HTERT RPE-1 (cell line): ENCODE measurements around the gene CDK11A.
"Not testable (repeated sequence)": the region's sequence is repeated elsewhere in the genome, so short reads cannot be mapped to it uniquely, and the experiment has no call there.

ENCODE experiments used
- in situ Hi-C: fragments of 300-500 bp; cut with MboI; formaldehyde crosslinking; loops from 4 replicates; pipeline ENCODE4 v1.14.3; 2020; ENCODE audit warnings: low sequenced_read_pairs

Gene CDK11A

DNA sequence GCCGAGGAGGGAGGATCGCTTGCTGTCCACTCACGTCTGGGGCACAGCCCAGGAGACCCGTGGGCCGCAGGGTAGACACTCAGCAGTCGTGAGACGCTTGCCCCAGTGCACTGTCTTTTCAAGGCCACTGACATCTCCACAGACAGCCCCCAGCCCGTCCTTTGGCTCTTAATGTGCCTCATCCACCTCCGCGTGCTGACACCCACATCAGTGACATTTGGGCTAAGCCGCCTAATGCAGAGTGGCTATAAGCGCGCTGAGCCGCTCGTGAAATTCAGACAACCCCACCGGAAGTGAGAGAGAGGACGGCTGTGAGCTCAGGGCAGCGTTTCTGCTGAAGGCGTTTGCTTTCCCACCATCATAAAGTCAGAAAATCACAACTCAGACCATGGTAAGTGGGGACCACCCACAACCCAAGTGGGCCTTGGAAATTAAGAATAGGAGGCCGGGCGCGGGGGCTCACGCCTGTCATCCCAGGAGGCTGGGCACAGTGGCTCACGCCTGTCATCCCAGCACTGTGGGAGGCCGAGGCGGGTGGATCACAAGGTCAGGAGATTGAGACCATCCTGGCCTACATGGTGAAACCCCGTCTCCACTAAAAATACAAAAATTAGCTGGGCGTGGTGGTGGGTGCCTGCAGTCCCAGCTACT, 40.0 kb downstream of the CDK11A start:
- in situ Hi-C loops: no loop called here

DNA sequence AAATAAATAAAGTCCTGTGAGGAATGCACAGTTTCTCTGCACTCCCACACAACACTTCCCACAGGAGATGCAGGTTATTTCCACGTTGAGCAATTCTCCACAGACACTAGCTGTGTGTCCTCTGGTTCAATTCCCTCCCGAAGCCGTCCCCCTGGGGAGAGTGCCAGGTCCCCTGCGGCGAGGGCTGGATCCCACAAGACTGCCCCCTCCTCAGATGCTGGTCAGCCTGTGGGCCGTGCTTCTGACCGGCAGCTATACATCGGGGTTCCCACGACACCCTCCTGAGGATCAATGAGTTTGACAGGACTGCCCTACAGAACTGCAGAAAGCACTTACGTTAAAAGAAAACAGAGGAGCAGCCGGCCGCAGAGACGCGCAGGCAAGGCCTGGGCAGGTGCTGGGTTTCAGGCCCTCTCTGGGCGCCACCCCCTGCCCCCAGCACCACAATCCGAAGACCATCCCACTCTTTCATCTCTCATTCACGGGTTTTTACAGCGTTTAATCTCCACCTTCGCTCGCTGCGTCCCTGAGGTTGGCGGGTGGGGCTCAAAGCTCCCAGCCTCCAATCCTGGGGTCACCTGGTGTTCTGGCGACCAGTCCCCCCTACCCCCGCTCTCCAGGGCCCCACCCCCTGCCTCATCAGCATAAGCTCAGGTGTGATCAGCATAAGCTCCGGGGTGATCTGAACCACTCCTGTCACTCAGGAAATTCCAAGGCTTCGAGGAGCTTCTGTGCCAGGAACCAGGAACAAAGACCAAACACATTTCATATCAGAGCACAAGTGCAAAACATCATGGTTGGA, 40.9 kb downstream of the CDK11A start:
- in situ Hi-C loops: no loop called here

- in situ Hi-C loops: no loop called here
Measured at GRCh38 chr1:1680912-1681273, 43.3 kb downstream of the CDK11A start.

- in situ Hi-C loops: no loop called here
Measured at GRCh38 chr1:1680031-1680911, 43.9 kb downstream of the CDK11A start.

DNA sequence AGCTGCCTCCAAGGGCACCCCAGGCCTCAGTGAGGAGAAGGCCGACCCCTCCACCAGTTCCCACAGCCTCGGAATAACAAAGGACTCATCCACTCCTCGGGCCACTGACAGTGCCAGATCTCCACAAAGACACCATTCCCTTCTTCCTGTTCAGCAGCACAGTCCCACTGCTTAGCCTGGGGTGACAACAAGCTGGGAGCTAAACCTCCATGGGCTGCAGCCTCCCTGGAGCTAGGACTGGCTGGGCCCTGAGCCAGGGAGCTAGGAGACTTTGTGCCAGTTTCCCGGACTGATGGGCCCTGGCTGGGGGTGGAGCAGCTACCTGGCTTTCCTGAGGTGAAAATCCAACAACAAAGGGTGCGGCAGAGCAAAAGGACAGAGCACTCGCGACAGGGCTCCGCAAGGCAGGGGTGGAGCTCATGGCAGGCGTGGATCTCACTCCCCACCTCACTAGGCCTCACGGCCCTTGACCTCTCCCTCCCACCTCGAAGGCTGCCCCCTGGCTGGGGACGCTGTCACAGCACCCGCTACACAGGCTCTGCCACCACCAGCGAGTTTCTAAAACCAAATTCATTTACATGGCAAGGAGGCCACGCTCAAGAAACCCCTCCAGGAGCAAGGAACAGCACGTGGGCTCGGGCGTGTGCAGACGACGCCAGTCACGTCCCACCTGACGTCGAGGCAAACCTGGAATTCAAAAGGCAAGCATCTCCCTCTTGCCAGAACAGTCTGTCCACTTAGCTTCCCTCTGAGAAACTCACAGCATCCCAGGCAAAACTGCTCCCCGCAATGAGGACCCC, 45.4 kb downstream of the CDK11A start:
- in situ Hi-C loops: no loop called here

GRCh38 chr1:1677718-1678580, 46.2 kb downstream of the CDK11A start:
- in situ Hi-C loops: no loop called here

DNA sequence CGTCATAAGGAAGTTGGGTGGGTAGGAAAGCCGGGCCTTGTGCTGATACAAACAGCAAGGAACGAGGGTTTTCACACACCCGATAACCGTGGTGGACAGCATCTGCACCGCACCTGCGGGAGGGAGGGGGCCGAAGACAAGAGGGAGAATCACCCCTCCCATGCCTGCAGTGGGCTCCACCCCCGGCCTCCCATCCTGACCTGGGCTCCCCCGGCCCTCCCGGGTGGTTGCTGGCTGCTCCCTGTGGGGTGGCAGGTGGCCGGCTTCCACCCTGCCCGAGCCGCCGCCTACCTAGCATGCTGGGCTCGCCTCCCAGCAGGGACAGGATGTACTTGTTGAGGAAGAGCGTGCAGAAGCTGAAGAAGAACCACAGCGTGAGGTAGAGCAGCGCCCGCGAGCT, 48.1 kb downstream of the CDK11A start:
- in situ Hi-C loops: not testable (repeated sequence)

- in situ Hi-C loops: not testable (repeated sequence)
Measured at GRCh38 chr1:1675218-1675617, 48.9 kb downstream of the CDK11A start.

- in situ Hi-C loops: not testable (repeated sequence)
Measured at GRCh38 chr1:1674806-1675205, 49.4 kb downstream of the CDK11A start.

- in situ Hi-C loops: no loop called here
Measured at GRCh38 chr1:1672181-1672965, 51.8 kb downstream of the CDK11A start.

- in situ Hi-C loops: no loop called here
Measured at GRCh38 chr1:1671365-1672119, 52.6 kb downstream of the CDK11A start.

DNA sequence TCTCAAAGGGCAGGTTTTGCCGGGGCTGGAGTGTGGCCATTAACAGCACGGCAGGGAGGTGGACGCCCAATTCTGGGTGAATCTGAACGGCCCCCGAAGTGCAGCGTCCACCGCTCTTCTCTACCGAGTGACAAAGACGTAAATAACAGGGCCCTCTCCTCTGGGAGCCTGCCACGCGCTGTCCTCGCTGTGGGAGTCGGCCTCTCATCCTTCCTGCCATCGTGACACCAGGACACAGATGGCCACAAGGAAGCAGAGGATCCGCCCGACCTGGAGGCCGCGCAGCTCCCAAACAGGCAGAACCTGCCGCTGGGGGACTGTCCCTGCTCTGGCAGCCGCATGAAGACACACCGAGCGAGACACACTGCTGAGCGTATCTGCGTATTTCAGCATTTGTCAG, 53.3 kb downstream of the CDK11A start:
- in situ Hi-C loops: no loop called here

DNA sequence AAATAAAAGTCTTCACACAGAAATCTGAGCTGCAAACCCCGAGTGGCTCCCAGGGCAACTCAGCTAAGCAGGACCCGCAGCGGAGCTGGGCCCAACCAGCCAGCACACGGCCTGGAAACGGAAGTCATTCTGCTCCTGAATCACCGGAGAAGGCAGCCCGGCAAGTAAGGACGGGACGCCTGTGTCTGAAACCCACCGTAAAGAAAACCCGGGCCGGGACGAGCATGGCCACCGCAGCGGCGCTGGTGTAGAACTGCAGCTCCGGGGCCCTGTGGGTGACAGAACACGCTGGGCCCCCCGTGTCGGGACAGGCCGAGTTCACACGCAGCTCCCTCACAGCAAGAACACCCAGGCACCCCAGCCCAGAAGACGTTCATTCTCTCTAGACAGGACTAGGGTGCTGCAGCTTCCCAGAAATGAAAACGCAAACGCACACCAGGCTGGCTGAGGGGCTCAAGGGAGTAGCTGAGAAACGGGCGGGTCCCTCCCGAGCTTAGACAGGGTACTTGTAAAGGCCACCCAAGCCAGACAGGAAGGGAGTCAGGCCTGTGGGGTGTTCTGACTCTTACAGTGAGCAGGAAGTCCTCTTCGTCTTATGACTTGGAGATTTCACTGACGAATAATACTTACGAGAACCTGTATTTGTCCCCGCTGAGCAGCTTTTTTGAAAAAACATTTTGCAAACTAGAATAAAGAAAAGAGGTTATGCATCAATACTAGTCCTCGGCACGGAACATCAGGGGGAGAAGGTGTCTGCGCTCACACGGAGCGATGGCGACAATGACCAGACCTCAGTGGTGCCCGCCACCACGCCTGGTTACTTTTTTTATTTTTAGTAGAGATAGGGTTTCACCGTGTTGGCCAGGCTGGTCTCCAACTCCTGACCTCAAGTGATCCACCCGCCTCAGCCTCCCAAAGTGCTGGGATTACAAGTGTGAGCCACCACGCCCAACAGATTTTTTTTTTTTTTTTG, 54.4 kb downstream of the CDK11A start:
- in situ Hi-C loops: no loop called here

DNA sequence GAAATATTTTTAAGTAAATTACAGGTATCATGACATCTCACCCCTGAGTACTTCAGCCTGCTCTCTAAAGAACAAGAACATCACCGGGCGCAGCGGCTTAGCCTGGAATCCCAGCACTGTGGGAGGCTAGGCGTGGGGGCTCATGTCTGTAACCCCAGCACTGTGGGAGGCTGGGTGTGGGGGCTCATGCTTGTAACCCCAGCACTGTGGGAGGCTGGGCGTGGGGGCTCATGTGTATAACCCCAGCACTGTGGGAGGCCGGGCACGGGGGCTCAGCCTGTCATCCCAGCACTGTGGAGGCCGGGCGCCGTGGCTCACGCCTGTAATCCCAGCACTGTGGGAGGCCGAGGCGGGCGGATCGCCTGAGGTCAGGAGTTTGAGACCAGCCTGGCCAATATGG, 57.6 kb downstream of the CDK11A start:
- in situ Hi-C loops: no loop called here

DNA sequence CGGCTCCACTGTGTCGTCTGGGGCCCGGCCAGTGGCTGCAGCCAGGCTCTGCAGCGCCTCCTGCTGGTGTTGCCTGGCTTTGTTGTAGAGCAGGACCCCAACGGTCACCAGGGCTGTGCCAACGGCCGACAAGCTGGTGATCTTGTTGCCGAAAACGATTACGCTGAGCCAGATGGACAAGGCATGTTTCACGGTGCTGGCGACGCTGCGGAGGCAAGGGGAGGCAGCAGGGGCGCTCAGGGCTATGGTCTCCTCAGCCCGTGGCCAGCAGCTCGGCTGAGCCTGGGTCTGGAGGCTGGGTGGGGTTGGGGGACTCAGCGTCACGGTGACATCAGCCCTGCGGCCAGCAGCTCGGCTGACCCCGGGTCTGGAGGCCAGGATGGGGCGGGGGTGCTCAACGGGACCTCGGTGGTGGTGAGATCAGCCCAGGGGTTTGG, 58.3 kb downstream of the CDK11A start:
- in situ Hi-C loops: no loop called here

DNA sequence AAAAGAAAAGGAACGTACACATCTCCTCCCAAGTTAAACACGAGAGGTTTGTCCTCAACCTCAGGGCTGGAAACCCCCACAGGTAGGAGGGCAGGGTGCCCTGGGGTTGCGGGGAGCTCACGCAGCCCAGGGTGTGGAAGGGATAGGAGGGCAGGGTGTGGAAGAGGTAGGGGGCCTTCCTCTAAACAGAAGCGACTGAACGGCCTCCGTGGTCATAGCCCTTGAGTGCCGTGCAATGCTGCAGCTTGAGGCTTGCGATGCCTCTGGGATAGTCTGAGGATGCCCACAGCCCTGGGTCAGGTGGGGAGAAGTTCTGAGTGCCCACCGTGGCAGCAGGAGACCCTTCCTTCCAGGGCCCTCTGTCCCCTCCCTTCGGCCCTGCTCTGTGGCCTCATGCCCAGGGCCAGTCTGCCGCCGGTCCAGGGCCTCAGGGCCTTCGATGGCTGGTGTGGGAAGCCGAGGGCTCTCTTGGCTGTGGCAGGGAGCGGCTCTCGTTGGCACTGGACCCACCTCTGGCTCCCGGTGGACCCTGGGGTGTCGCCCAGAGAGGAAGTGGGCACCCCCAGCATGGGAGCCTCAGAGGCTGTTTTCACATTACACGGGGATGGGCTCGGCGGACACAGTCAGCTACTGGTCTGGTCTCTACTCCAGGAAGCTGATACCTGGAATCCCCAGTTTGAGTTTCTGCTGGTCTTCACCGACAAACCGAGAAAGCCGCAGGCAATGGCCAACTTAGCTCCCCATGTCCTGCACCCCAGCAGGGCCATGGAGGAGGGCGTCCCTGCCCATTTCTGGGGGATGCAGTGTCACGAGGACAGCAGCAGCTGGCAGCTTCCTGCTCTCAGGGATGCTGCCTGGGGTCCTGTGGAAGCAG, 59.0 kb downstream of the CDK11A start:
- in situ Hi-C loops: no loop called here
